ENCODE measurements around the gene STRIP1. TPM values are rescaled to one million over a fixed set of nuclear protein-coding genes. Genes with fewer than 3 reads are reported as not detected.
A peak's percentile ranks its signal among the peaks of the same experiment; 100 is the strongest.

The STRIP1 gene
- polyA plus RNA-seq (2013, experiment 1 of 4) = 64.3 TPM
- 65.0 TPM for polyA plus RNA-seq (2013, experiment 2 of 4)
- polyA plus RNA-seq (2013, experiment 3 of 4) = 52.7 TPM
- polyA plus RNA-seq (2013, experiment 4 of 4) = 59.1 TPM

DNA sequence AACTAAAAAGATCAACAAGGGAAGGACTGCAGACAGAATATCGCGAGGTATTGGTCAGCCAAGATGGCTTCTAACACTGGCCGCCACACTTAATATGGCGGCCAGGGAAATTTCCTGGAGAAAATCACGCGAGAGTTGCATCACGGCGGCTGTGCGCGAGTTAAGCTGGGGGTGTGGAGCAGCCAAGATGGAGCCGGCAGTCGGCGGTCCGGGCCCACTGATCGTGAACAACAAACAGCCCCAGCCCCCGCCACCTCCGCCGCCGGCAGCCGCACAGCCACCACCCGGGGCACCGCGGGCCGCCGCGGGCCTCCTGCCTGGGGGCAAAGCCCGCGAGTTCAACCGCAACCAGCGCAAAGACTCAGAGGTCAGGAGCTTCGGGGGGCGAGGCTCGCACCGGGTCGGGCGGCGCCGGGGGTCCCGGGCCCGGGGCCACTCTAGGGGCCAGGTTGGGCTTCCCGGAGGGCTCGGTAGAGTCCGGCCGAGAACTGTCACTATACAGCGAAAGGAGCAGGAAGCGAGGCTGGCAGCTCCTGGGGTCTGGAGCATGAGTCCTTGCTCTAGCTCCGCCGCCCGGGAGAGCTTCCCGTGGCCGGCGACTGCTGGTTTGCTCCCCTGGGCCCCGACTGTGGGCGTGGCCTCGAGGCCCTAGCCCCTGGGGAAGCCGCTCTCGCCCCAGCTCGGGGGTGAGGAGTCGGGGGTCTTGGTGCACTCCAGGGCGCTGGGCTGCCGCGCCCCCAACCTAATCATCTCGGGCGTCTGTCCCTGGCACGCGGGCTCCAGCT, at the start of gene STRIP1:
STRIP1 (plus strand) TSS at position 174 of the 785 bp plus-strand sequence; CDS start at position 188, 14 bp downstream.
- WGBS, 2 experiments = 0% methylated on average over 66 of the region's 66 CpGs

GRCh38 chr1:109985247-109986053, 49.0 kb upstream of the STRIP1 start:
- peaks cover 8% of the 10 kb centered on the region for H3K36me3 ChIP-seq (ENCODE audit: control insufficient read depth, insufficient read depth, low read length)
- WGBS, 2 experiments = 11 to 12% methylated on average over 21 to 22 of the region's 22 CpGs
- no peaks in the 10 kb centered on the region for H3K27me3 ChIP-seq (ENCODE audit: control insufficient read depth, insufficient read depth, low read length, poor library complexity, severe bottlenecking)
- H3K9me3 ChIP-seq (ENCODE audit: control insufficient read depth, low read length) = no peaks in the 10 kb centered on the region
- H3K4me3 ChIP-seq (ENCODE audit: insufficient read depth, low read depth, low read length) = peak overlapping the region; percentile 90
- peaks cover 17% of the 10 kb centered on the region for H3K4me1 ChIP-seq (ENCODE audit: control insufficient read depth, insufficient read depth, low read length)
- H3K27ac ChIP-seq (ENCODE audit: insufficient read depth, low read depth, low read length, poor library complexity, severe bottlenecking) = peak overlapping the region; percentile 94

More for the DNA sequence above, at the start of gene STRIP1:
- H3K9me3 ChIP-seq (ENCODE audit: control insufficient read depth, low read length) = no peaks in the 10 kb centered on the region
- no peaks in the 10 kb centered on the region for H3K4me1 ChIP-seq (ENCODE audit: control insufficient read depth, insufficient read depth, low read length)
- H3K27ac ChIP-seq (ENCODE audit: insufficient read depth, low read depth, low read length, poor library complexity, severe bottlenecking) = peak within 1 kb of the TSS; percentile 87
- no peaks in the 10 kb centered on the region for H3K27me3 ChIP-seq (ENCODE audit: control insufficient read depth, insufficient read depth, low read length, poor library complexity, severe bottlenecking)
- peak within 1 kb of the TSS; percentile 97 for H3K4me3 ChIP-seq (ENCODE audit: insufficient read depth, low read depth, low read length)
- H3K36me3 ChIP-seq (ENCODE audit: control insufficient read depth, insufficient read depth, low read length) = peaks cover 11% of the 10 kb centered on the region

- peaks cover 8% of the 10 kb centered on the region for H3K36me3 ChIP-seq (ENCODE audit: control insufficient read depth, insufficient read depth, low read length)
- no peak overlapping the region for H3K27ac ChIP-seq (ENCODE audit: insufficient read depth, low read depth, low read length, poor library complexity, severe bottlenecking)
- H3K27me3 ChIP-seq (ENCODE audit: control insufficient read depth, insufficient read depth, low read length, poor library complexity, severe bottlenecking) = no peaks in the 10 kb centered on the region
- WGBS, 2 experiments = 88 to 94% methylated on average over 3 of the region's 3 CpGs
- H3K4me1 ChIP-seq (ENCODE audit: control insufficient read depth, insufficient read depth, low read length) = peaks cover 17% of the 10 kb centered on the region
- H3K9me3 ChIP-seq (ENCODE audit: control insufficient read depth, low read length) = no peaks in the 10 kb centered on the region
- H3K4me3 ChIP-seq (ENCODE audit: insufficient read depth, low read depth, low read length) = peak overlapping the region; percentile 90
These were observed 48.4 kb upstream of the STRIP1 start for GRCh38 chr1:109986054-109986444.

DNA sequence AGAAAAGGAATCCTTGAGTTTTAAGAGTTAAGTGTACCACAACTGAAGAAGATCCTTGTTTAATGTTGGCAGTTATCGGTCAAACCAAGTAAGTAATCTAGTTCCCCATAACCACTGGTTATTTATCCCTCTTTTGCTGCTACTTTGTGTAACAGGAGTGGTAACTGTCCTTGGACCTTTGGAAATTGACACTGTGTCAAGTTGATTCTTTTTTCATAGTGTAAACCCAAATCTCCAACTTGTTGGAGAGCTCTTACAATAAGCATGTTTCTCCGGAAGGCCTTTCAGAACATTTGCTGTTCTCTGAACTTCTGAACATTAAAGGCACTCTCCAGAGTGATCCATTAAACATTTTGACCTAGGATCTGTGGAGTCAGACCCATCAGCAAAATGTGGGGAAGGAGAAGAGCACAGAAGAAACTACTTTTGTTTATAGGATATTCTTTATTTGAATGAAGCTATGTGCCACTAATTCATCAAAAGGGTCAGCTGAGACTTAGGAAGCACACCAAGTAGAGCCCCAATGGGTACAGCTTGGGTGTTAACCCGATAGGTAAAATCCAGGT, 46.0 kb upstream of the STRIP1 start:
- Histone ChIP-seq H3K4me1 (ENCODE audit: control insufficient read depth, insufficient read depth, low read length) (peaks cover 17% of the 10 kb centered on the region), H3K27ac (ENCODE audit: insufficient read depth, low read depth, low read length, poor library complexity, severe bottlenecking) (no peak overlapping the region), H3K36me3 (ENCODE audit: control insufficient read depth, insufficient read depth, low read length) (peaks cover 8% of the 10 kb centered on the region), H3K9me3 (ENCODE audit: control insufficient read depth, low read length) (no peaks in the 10 kb centered on the region), H3K27me3 (ENCODE audit: control insufficient read depth, insufficient read depth, low read length, poor library complexity, severe bottlenecking) (no peaks in the 10 kb centered on the region), H3K4me3 (ENCODE audit: insufficient read depth, low read depth, low read length) (no peak overlapping the region)
- WGBS, 2 experiments = 91 to 99% methylated on average over 3 of the region's 3 CpGs

DNA sequence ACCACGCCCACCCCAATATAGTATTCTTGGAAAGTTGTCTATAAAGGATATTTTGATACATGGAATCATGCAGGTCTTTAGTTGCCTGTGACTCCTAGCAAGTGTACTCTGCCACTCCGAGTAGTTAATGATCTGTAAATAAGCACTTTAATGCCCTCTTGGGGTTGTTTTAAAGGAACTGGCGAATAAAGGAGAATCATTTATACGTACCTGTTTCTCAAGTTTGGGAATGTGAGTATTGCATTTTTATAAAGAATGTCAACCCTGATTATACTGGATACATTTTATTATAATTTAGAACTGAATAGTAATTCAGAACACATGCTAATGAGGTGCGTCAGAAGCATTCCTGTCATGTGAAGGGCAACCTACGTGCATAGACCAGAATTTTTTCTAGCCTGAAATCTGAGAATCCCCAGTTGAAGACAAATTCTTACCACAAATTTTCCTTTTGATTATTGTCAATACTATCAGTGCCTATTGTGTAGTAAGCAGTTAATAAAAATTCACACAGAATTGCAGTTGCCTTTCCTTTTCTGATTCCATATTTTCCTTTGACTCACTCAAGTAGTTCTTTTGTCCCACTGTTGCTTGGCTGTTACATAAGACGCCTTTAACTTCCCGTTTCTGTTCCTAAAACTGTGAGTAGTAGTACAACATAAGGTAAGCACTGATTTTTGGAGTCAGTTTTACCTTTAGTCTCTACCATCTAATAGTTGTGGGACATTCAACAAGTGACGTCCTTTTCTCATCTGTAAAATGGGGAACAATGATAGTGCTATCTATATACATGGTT, 44.7 kb upstream of the STRIP1 start:
- 97 to 98% methylated on average over 9 of the region's 9 CpGs for WGBS, 2 experiments
- Histone ChIP-seq H3K4me3 (ENCODE audit: insufficient read depth, low read depth, low read length) (no peak overlapping the region), H3K4me1 (ENCODE audit: control insufficient read depth, insufficient read depth, low read length) (peaks cover 17% of the 10 kb centered on the region), H3K27ac (ENCODE audit: insufficient read depth, low read depth, low read length, poor library complexity, severe bottlenecking) (no peak overlapping the region), H3K36me3 (ENCODE audit: control insufficient read depth, insufficient read depth, low read length) (peaks cover 8% of the 10 kb centered on the region), H3K9me3 (ENCODE audit: control insufficient read depth, low read length) (no peaks in the 10 kb centered on the region), H3K27me3 (ENCODE audit: control insufficient read depth, insufficient read depth, low read length, poor library complexity, severe bottlenecking) (no peaks in the 10 kb centered on the region)

- H3K27me3 ChIP-seq (ENCODE audit: control insufficient read depth, insufficient read depth, low read length, poor library complexity, severe bottlenecking) = no peaks in the 10 kb centered on the region
- peaks cover 17% of the 10 kb centered on the region for H3K4me1 ChIP-seq (ENCODE audit: control insufficient read depth, insufficient read depth, low read length)
- H3K4me3 ChIP-seq (ENCODE audit: insufficient read depth, low read depth, low read length) = no peak overlapping the region
- 95 to 97% methylated on average over 2 of the region's 2 CpGs for WGBS, 2 experiments
- H3K36me3 ChIP-seq (ENCODE audit: control insufficient read depth, insufficient read depth, low read length) = peaks cover 8% of the 10 kb centered on the region
- H3K27ac ChIP-seq (ENCODE audit: insufficient read depth, low read depth, low read length, poor library complexity, severe bottlenecking) = no peak overlapping the region
- no peaks in the 10 kb centered on the region for H3K9me3 ChIP-seq (ENCODE audit: control insufficient read depth, low read length)
These were observed 44.1 kb upstream of the STRIP1 start for GRCh38 chr1:109990302-109990653.

GRCh38 chr1:109991400-109991925, 43.0 kb upstream of the STRIP1 start:
- no peak overlapping the region for H3K27ac ChIP-seq (ENCODE audit: insufficient read depth, low read depth, low read length, poor library complexity, severe bottlenecking)
- WGBS, 2 experiments = 75% methylated on average over 5 of the region's 5 CpGs
- H3K27me3 ChIP-seq (ENCODE audit: control insufficient read depth, insufficient read depth, low read length, poor library complexity, severe bottlenecking) = no peaks in the 10 kb centered on the region
- H3K36me3 ChIP-seq (ENCODE audit: control insufficient read depth, insufficient read depth, low read length) = peaks cover 8% of the 10 kb centered on the region
- H3K4me3 ChIP-seq (ENCODE audit: insufficient read depth, low read depth, low read length) = no peak overlapping the region
- H3K4me1 ChIP-seq (ENCODE audit: control insufficient read depth, insufficient read depth, low read length) = peaks cover 10% of the 10 kb centered on the region
- H3K9me3 ChIP-seq (ENCODE audit: control insufficient read depth, low read length) = no peaks in the 10 kb centered on the region

DNA sequence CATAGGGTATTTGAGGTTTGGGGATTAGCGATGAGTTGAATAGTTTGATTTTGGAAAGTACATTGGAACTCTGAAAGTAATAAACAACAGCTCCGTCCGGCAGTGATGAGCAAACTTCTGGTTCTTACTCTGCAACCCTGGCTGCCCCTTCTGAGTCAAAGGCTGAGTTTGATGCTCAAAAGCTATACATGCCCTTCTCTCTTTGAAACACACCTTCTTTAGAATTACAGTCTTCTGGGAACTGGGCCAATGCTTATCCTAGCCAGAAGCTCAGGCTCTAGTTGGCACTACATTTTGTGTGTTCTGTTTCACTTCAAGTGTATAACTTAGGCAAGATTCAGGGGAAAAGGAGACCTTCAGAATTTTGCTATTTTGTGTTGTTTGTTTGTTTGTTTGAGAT, 40.5 kb upstream of the STRIP1 start:
- H3K4me3 ChIP-seq (ENCODE audit: insufficient read depth, low read depth, low read length) = no peak overlapping the region
- no peak overlapping the region for H3K27ac ChIP-seq (ENCODE audit: insufficient read depth, low read depth, low read length, poor library complexity, severe bottlenecking)
- peaks cover 2% of the 10 kb centered on the region for H3K36me3 ChIP-seq (ENCODE audit: control insufficient read depth, insufficient read depth, low read length)
- no peaks in the 10 kb centered on the region for H3K27me3 ChIP-seq (ENCODE audit: control insufficient read depth, insufficient read depth, low read length, poor library complexity, severe bottlenecking)
- H3K9me3 ChIP-seq (ENCODE audit: control insufficient read depth, low read length) = no peaks in the 10 kb centered on the region
- 94 to 96% methylated on average over 3 of the region's 3 CpGs for WGBS, 2 experiments
- no peaks in the 10 kb centered on the region for H3K4me1 ChIP-seq (ENCODE audit: control insufficient read depth, insufficient read depth, low read length)

- 94 to 96% methylated on average over 1 of the region's 1 CpG for WGBS, 2 experiments
- Histone ChIP-seq H3K4me3 (ENCODE audit: insufficient read depth, low read depth, low read length) (no peak overlapping the region), H3K27ac (ENCODE audit: insufficient read depth, low read depth, low read length, poor library complexity, severe bottlenecking) (no peak overlapping the region), H3K9me3 (ENCODE audit: control insufficient read depth, low read length) (no peaks in the 10 kb centered on the region), H3K4me1 (ENCODE audit: control insufficient read depth, insufficient read depth, low read length) (no peaks in the 10 kb centered on the region), H3K36me3 (ENCODE audit: control insufficient read depth, insufficient read depth, low read length) (peaks cover 2% of the 10 kb centered on the region), H3K27me3 (ENCODE audit: control insufficient read depth, insufficient read depth, low read length, poor library complexity, severe bottlenecking) (no peaks in the 10 kb centered on the region)
These were observed 39.8 kb upstream of the STRIP1 start for GRCh38 chr1:109994654-109995053.

Measured in ectodermal cell (in vitro differentiated cells).